ENCODE results near the gene PDGFD.
"Not testable (repeated sequence)": the region's sequence is repeated elsewhere in the genome, so short reads cannot be mapped to it uniquely, and the experiment has no call there.

Gene PDGFD

DNA sequence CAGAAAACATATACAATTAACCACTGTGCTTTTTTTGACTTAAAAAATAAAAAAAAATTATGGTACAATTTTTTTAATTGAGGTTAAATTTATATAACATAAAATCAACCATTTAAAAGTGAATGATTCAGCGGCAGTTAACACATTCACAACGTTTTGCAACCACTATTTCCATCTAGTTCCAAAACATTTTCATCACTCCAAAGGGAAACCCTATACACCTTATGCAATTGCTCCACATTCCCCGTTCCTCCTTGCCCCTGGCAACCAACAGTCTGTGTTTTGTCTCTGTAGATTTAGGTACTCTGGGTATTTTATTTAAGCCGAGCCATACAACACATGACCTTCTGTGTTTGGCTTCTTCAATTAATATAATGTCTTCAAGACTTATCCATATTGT is 112.2 kb downstream of the PDGFD start:
- no peak for DNase-seq

GRCh38 chr11:104049116-104049515 is 114.8 kb downstream of the PDGFD start:
- no peak for DNase-seq

- DNase-seq: not testable (repeated sequence)
Measured at GRCh38 chr11:104046858-104047257, 117.1 kb downstream of the PDGFD start.

GRCh38 chr11:104046331-104046730 is 117.6 kb downstream of the PDGFD start:
- no peak for DNase-seq

DNA sequence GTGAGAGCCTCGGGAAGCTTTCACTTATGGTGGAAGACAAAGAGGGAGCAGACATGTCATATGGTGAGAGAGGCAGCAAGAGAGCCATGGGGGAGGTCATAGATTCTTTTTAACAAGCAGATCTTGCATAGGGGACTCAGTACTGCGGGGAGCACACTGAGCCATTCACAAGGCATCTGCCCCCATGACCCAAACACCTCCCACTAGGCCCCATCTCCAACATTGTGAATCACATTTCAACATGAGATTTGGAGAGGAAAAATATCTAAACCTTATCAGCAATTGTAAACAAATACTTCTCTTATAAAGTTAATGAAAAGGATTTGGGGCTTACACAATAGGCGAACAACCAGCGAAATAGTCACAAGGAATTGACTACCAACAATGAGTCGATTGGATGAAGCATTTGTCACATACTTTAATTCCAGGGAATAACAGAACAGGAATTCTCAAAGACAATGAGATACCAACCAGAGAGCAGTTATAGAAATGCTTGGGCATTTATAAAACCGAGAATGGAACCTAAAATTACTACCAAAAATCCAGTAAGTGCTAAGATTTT is 120.2 kb downstream of the PDGFD start:
- no peak for DNase-seq

DNA sequence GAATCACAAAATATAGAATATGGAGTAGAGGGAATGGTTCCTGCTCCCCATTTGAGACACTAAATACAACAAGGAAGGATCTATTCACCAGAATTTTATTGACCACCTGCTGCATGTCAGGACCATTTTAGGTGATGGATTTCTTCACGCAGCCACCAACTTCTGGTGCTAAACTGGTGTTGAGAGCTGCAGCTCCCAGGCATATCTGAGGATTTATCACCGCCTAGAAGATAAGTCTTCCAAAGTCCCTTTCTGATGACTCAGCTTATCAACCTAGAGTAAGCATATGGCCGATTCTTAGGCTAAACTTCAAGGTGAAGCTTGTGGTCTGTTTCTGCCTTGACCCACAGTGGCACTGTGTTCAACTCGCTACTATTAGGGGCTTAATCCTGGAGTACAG is 120.8 kb downstream of the PDGFD start:
- no peak for DNase-seq

- DNase-seq: no peak
Measured at GRCh38 chr11:104041792-104042191, 122.2 kb downstream of the PDGFD start.

DNA sequence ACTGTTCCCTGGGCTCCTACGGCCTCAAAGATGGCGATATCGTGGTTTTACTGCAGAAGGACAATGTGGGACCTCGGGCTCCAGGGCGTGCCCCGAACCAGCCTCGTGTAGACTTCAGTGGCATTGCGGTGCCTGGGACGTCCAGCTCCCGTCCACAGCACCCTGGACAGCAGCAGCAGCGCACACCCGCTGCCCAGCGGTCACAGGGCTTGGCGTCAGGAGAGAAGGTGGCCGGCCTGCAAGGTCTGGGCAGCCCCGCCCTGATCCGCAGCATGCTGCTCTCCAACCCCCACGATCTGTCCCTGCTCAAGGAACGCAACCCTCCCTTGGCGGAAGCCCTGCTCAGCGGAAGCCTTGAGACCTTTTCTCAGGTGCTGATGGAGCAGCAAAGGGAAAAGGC is 127.0 kb downstream of the PDGFD start:
- DNase-seq: no peak

GRCh38 chr11:104036588-104036987 is 127.4 kb downstream of the PDGFD start, which contains the start of gene DDI1:
TSS of gene DDI1 (plus strand) at chr11:104036640. CDS start at chr11:104036823, 183 bp downstream.
- no peak for DNase-seq

DNA sequence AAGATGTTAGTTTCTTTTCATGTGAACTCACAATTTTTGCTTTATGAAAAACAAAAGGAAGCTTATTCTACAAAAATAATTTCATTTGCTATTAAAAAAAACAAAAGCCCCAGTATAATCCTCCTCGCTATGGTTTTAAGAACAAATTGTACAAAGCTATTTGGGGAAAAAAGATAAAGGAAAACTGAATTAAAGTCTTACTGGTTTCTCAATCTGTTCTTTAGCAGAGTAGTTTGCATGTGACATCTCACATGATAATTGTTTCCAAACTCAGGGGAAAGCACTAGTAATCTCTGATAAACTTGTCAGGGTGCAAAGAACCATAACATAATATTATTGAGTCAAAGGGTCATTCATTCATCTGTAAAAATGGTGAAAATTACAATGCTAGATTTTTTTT is 130.4 kb downstream of the PDGFD start:
- no peak for DNase-seq

DNA sequence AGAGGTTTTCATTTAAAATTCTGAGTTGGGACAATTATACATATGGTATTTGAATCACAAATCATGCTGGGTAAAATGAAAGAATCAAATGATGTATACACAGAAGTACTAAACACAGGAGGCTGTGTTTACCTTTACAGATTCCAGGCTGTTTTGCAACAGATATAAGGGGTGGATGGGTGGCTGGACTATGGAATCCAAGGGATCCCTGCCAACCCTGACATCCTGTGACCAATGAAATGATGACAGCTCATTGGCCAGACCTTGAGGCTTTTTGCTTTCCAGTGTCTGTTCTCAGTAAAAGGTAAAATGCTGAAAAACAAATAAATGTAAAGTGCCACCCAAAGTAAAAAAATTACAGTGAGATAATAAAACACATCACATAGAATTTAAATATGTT is 130.8 kb downstream of the PDGFD start:
- no peak for DNase-seq

GRCh38 chr11:104028476-104029263 is 135.3 kb downstream of the PDGFD start:
- no peak for DNase-seq

GRCh38 chr11:104024572-104024971 is 139.4 kb downstream of the PDGFD start:
- no peak for DNase-seq

- no peak for DNase-seq
Measured at GRCh38 chr11:104015649-104016415, 148.1 kb downstream of the PDGFD start.

- DNase-seq: no peak
Measured at GRCh38 chr11:104011044-104011443, 152.9 kb downstream of the PDGFD start.

DNA sequence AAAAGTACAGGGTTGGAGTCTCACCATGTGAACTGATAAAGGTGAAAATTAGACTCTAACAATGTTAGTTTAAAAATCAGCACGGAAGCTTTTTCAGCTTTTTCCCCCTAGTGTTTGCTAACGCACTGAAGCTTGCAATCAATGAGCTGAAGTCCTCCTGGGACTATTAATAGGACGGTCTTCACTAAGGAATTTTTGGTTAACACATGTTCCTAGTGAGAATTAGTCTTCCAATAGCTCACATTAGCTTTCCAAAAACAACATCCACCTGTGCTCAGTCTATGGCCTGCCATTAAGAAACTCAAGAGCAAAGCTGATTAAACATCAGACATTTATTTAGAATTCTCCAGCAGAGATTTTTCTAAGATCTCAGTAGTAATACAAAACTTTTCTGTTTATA is 154.2 kb downstream of the PDGFD start:
- no peak for DNase-seq

DNA sequence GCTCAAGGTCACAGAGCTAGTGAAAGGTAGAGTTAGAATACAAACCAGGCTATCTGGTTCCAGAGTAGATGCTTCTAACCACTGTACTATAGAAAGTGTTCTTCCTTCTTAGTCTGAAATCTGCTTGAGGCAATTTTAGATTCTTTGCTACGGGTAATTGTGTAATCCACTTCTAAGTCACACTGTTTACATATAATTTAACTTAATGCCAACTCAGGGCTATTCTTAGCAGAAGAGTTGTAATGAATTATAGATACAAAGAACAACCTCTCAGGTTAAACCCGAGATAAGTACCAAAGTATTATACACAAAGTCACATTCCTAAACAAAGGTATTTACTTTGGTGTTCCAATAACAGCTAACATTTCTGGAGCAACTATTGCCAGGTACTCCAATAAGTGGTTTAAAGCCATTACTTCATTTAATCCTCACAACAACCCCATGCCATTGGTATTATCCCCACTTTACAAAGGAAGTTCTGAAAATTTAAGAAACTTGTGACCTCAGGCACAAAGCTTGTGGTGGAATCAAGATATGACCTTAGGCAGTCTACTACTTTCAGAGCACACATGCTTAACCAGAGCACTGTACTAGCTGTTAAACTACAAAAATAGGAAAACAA is 158.6 kb downstream of the PDGFD start:
- no peak for DNase-seq

DNA sequence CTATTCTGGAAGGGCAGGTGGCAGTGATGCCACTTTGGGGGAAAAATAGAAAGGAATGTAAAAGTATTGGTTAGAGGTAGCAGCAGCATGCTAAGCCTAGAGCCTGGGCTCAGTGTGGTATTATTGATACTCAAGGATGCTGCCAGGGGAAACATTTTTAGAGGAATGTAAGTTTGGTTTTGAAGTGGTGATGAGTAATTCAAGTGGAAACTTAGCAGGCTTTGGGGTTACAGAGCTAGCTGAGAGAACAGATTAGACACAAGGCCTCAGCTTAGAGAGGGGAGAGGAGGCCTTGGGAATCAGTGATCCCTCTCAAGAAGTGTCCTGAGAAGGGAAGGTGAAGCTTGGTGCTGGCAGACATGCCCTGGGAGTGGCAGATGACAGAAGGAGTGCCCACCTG is 160.5 kb downstream of the PDGFD start:
- no peak for DNase-seq

- DNase-seq: no peak
Measured at GRCh38 chr11:104001561-104002056, 162.3 kb downstream of the PDGFD start.

DNA sequence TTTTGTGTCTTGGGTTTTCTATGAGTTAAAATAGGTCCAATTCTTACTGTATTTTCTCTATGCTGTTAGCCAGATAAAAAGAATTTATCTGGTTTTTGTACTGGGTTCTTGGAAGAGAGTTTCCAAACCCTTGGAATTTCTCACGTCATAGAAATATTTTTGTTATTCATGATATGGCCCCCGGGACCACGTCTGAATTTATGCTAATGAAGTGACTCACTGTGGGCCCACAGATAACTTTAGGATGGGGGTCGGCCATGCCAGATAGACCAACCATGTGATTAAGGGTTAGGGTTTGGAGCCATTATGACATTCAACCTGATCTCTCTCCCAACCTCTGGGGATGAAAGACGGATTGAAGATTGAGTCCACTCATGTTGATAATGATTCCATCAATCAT is 163.1 kb downstream of the PDGFD start:
- no peak for DNase-seq

DNA sequence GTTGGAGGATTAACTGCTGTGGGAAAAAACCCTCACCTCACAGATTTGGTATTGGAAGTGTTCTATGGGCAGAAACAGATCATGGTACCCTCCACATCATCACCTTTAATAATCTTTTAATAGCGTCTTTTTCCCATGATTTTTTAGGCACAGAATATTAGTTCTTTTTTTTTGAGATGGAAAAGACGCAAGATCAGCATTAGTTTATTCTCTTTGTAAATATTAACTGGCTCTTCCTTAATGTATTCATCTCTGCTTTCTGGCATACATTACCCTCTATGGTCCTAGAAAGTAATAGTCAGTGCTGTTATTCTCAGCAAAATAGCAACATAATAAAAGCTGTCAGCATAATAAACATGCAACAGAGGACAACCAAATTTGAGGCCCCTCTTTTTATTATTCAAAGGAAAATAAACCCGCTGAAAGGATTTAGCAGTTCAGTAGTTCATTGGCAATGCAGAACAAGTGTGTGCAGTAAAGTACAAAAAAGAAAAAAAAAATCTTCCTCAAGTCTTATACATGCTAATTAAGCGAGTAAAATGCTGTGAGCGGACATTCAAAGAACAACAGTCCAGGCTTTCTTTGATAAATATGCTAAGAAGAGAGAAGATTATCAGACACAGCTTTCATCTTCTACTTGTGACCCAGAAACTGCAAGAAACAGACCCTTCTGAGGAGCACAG is 165.0 kb downstream of the PDGFD start:
- no peak for DNase-seq

DNA sequence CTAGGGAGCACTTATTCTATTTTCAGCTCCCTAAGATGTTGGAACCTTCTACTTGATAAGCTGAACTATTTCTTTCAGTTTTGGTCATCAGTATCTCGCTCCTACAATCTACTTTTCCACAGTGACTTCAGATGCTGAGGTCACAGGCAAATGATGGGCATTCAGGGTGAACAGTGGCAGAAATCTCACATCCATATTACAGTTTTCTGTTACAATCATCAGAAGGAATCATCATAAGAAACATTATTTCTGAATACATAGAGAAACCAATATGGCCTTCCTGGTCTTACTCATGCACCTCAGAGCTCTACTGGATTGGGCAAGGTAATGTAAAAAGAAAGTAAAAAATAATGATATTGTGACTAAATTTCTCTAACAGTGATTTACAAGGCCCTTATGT is 166.9 kb downstream of the PDGFD start:
- DNase-seq: no peak

GRCh38 chr11:103995896-103996295 is 168.1 kb downstream of the PDGFD start:
- DNase-seq: no peak

Measured in NCI-H1105 treated with DMSO at 0.1 percent for 48 hours (cell line).